NCI-H187 treated with DMSO at 0.1 percent for 48 hours (cell line): ENCODE results near the gene DCTN5.
"Not testable (repeated sequence)": the region's sequence is repeated elsewhere in the genome, so short reads cannot be mapped to it uniquely, and the experiment has no call there.

Experiments
- DNase-seq: peaks from one replicate; lab custom pipeline; 2025; lab: John Stamatoyannopoulos, UW

DCTN5 gene

DNA sequence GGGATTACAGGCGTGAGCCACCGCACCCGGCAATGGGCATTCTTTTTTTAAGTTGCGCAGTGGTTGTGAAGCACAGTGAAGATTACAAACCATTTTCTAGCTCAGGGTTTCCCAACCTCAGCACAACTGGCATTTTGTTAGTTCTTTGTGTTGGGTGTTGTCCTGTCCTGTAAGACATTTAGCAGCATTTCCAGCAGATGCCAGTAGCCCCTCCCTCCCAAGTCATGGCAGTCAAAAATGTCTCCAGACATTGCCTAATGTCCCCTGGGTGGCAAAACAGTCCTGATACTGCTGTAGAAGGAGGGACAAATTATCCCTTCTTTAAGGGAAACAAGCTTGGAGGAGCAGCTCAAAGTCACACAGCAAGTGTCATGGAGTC is 53.0 kb downstream of the DCTN5 start:
- no peak for DNase-seq

DNA sequence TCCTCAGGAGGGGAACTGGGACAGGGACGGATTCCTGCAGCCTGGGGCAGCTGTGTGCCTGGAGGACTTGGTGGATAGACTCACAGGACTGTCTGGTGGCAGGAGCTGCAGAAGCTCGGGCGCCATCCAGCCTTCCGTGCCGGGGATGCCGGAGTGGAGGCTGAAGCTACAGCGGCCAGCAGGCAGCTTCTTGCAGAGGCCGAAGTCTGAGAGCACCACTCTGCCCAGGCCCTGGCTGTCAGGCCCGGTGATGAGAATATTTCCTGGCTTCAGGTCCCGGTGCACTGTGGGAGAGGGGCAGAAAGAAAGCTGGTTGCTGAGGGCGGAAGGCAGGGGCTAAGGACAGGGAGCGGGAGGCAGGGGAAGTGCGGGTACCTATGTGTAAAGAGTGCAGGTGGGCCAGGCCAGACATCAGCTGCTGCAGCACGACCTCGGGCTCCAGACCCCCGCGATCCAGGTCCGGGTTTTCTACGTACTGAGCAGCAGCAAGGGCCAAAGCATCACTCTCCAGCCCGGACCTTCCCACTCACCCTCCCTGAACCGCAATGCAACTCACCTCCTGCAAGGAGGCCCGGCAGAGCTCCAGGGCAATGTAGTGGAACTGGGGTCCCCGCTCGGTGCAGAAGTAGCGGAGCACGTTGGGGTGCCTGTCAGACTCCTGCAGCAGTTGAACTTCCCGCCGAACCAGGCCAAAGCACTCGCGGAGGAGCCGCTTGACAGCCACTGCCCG is 53.5 kb downstream of the DCTN5 start:
- no peak for DNase-seq

DNA sequence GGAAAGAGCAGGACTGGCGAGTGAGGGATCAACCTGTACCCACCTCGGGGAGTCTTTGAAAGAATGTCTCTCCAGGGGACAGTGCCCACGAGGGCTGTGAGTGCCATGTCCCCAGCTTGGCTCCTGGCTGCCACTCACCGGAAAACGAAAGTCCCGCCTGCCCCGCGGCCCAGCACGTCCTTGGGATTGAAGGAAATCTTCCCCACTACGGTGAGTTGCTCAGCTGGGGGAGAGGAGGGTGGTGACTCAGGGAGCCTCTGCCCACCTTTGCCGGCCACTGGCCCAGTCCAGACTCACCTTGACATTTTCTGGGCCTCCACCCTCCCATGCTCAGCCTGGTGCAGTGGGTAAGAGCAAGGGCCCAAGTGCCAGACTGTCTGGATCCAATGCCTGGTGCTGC is 54.5 kb downstream of the DCTN5 start:
- no peak for DNase-seq

DNA sequence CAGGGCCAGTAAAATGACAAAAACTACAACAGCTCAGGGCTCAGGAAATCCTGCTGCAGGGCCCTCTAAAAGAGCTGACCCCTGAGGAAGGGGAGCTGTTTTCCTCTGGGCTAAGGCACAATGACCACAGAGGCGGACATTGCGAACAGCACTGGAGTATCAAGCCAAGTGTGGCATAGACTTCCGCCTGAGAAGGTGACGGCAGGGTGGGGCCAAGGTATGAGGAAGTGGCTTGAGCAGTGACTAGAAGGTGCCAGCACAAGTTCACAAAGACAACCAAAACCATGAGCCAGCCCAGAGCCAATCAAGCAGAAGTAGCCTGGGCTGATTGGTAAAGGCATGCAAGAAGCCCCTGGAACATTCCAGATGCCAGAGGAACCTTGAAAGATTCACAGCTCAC is 57.8 kb downstream of the DCTN5 start:
- DNase-seq, result no peak

DNA sequence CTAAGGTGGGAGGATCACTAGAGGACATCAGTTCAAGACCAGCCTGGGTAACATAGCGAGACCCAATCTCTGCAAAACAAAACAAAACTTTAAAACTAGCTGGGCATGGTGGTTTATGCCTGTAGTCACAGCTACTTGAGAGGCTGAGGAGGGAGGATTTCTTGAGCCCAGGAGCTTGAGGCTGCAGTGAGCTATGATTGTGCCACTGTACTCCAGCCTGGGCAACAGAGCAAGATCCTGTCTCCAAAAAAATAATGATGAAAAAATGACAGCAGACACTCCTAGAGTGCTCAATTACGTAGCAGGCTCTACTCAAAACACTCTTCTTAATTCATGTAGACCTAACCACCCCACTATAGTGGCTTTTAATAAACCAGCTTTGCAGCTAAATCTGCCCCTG is 58.8 kb downstream of the DCTN5 start:
- DNase-seq, result no peak

DNA sequence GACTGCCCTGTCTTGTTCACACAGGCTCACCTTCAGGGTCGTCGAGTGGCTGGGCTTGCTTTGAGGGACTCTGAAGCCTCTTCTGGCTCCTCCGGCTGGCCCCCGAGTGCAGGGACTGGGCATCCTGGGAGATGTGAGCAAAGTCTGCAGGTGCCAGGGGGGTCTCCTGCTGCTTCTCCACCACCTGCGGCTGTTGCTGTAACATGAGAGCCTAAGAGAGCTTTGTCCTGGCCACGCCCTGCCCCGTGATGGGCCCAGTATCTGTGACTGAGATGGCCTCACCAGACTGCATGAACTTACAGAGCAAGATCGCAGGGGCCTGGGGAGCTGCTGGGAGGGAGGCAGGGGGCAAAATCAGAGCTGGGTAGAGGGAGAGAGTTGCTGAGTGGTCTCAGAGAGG is 59.2 kb downstream of the DCTN5 start:
- no peak for DNase-seq

DNA sequence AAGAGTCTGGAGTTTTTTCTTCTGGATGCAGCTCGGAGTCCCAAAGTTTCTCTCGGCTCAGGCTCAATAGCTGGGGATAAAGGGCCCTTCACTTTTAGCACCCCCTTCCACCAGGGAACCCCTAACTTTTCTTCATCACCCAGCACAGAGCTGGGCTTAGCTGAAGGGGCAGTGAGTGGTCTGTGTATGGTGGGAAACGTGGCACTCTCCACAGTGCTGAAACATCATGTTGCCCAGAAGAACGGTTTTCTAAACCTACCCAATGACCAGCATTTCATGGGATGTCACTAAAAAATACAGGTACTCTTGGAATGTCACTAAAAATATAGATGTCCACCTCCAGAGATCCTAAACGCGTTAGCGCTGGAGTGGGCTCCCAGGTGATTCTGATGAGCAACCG is 59.8 kb downstream of the DCTN5 start:
- DNase-seq, result no peak

DNA sequence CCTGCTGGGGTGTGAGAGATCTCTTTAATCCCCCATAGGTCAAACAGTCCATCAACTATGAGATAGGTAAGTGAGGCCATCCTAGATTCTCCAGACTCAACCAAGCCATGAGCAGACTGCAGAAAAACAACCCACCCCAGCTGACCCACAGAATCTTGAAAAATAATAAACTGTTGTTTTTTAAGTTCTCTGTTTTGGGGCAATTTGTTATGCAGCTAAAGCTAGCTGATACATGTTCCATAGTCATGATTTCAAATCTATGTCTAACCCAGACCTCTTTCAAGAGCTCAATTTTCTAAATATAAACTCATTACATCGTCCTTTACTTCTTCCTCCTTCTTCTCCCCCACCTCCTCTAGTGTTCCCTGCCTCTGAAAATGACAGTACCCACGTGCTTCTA is 61.7 kb downstream of the DCTN5 start:
- DNase-seq, result no peak

DNA sequence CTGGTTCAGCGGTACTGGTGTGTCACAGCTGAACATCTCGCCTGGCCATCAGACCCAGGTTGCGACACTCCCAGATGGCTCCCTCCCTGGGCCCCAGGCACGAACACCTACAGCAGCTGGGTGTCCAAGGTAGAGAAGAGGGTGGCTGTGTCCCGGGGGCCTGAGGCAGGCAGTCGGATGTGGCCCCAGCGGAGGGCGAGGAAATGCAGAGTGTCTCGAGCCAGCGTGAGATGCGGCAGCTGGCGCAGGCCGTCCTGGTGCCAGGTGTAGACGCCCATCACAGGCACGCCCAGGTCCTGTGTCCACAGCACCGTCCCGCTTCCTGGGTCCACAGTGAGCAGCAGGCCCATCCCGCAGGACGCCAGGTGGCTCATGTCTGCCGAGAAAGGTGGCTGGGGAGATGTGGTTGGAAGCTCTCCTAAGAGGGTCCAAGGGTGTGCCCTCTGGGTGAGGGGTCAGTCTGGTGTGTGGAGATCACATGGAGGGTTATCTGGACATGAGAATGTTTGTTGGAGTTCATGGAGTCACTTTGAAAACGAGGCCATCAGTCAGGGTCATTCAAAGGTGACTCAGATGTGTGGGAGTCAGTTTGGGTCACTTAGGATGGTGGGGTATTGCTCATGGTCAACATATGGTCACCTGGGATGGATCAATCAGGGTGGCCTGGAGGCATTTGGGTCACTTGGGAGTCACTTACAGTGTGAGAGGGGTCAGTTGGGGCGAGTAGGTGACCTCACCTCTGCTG is 63.7 kb downstream of the DCTN5 start:
- DNase-seq, result no peak

DNA sequence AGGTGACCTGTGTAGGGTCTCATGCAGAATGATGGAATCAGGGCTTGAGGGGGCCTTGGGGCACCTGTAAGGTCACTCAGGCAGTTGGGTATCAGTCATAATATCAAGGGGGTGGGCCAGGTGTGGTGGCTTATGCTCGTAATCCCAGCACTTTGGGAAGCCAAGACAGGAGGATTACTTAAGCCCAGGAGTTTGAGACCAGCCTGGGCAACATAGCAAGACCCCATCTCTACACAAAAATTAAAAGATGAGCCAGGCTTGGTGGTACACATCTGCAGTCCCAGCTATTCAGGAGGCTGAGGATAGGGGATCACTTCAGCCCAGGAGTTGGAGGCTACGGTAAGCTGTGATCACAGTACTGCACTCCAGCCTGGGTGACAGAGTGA is 64.2 kb downstream of the DCTN5 start:
- DNase-seq, result no peak

DNA sequence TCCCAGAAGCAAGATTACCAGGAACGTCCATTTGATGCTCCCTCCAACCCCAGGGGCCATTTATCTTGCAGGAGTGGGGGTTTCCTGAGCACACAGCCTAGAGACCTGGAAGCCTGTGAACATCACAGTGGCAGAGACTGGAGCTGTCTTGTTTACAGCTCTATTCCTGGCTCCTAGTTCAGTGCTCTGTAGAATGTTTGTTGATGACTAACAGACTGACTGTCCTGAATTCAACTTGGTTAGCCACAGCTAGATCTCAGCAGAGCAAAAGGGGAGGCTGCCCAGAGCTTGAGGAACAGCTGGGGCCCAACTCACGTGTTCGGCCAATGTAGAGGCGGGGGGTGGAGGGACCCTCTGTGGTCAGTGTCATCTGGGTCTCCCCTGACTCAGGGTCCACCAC is 65.2 kb downstream of the DCTN5 start:
- DNase-seq, result no peak

DNA sequence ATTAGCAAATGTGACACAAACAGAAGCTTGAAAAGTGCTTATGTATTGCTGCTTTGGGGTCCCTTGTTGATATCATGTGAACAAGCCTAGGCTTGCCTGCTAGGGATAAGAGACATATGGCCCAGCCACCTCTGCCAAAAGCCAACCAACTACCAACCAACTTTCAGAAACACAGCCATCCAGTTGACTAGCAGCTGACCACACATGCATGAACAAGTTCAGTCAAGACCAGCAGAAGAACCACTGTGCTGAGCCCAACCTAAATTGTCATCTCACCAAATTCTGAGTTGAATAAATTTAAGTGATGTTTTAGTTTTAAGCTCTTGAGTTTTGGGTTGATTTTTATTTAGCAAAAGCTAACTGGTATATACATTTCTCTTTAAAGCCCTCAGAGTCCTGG is 68.3 kb downstream of the DCTN5 start:
- no peak for DNase-seq

DNA sequence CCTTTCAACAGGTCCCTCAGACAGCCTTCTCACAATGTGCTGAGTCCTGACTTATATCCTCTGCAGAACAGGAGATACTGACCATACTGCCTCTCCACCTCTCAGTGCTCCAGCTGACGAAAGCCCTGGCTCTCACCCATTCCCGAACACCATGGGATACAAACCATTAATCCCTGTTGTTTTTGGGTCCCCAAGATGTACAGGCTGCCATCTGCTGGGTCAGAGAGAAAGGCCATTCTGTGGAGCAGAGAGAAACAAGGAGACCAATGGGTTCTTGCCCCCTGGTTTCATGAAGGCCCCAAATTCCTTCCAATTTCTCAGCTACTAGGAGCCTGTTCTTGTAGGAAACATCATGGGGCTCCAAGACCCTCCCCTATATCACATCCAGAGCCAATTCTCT is 68.7 kb downstream of the DCTN5 start:
- no peak for DNase-seq

DNA sequence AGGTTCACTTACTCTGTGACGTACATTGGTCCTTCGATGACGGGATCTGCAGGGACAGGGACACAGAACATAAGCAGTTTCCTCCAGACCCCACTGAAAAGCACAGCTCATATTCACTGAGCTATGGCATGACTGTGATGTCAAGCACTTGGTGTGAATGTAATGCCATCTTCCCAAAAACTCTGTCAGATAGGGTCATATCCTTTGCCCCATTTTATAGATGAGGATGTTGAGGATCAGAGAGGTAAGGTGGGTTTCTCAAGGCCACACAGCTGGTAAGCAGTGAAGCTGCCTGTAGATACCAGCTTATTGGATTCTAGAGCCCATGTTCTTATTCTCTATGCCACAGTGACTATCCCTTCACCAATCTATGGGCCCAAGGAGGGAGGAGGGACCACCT is 69.2 kb downstream of the DCTN5 start:
- DNase-seq, result no peak

DNA sequence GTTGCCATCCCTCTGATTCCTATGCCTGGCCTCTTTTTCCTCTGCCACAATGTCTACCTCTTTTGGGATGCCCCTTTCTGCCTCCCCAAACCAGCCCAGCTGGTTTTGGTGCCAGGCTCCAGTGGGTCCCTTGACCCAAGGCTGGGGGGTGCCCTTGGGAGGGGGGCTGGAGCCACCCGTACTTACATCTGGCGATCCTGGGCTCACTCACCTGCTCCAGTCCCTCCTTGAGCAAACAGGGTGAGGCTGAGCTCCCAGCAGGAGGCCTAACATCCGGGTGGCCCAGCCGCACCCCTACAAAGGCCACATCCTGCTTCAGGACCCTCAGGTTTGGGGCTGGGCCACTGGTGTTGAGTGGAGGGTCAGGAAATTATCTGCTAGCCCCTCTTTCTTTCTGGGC is 70.5 kb downstream of the DCTN5 start:
- DNase-seq, result no peak

DNA sequence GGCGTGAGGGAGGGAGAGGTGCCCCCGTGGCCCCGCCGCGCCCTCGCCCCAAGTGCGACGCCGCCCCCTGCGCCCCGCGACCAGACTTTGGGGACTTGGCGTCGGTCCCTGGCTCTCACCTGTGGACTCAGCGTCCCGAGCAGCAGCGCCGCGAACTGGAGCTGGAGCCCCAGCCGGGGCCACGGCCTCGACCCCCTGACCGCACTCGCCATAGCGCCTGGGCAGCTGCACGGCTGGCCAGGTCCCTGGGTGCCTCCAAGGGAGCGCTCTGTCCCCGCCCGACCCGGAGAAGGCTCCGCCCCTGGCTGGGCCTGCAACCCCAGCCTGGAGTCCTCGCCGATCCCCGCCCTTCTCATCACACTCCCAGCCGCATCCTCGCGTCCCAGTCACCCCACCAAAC is 71.7 kb downstream of the DCTN5 start, which contains the start of gene ERN2:
ERN2 (minus strand) TSS at position 247 of the 400 bp plus-strand sequence; CDS start at position 212, 35 bp downstream.
- no peak for DNase-seq

DNA sequence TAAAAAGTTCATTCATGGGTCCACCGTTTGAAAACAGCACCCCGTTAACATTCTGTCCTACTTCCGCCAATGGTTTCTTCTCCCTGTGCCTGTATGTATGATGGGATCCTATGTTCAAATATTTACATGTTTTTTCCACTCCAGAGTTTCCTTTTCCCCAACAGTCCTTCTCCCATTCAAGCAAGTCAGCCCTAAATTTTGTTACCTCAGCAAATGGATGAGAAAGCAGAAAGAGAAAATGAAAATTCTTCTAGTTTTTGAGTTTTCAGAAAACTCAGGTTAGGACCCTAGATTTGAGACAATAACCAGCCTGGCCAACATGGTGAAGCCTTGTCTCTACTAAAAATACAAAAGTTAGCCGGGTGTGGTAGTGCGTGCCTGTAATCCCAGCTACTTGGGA is 75.2 kb downstream of the DCTN5 start:
- DNase-seq, result no peak

DNA sequence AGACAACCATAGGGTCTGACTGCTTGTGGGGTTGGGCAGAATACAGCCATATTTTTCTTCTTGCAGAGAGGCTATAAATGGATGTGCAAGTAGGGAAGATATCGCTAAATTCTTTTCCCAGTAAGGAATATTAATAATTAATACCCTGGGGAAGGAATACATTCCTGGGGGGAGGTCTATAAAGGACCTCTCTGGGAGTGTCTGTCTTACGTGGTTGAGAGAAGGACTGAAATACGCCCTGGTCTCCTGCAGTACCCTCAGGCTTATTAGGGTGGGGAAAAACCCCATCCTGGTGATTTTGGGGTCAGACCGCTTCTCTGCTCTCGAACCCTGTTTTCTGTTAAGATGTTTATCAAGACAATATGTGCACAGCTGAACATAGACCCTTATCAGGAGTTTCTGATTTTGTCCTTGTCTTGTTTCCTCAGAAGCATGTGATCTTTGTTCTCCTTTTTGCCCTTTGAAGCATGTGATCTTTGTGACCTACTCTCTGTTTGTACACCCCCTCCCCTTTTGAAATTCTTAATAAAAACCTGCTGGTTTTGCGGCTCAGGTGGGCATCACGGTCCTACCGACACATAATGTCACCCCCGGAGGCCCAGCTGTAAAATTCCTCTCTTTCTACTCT is 81.5 kb downstream of the DCTN5 start:
- not testable (repeated sequence) for DNase-seq

DNA sequence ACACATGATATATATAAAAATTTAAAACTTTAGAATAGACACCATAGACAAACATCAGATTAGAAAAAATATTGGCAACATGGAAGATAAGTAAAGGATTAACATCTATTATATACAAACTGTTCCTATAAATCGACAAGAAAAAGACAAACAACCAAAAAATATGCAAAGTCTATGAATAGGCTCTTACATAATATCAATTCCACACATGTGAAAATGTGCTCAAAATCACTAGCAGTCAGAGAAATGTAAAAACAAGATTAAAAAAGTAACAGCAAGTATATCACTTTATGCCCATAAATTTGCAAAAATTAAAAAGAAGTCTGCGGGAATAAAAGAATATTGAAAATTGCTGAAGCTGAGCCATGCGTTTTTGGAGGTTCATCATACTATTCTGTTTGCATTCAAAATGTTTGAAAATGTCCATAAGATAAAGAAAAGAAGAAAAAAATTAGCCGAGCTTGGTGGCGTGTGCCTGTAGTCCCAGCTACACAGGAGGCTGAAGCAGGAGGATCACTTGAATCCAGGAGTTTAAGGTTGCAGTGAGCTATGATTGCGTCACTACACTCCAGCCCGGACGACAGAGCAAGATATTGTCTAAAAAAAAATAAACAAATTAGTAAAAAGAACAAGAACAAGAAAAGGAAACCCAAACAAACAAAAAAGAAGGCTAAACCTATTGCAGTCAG is 83.0 kb downstream of the DCTN5 start:
- DNase-seq, result no peak

DNA sequence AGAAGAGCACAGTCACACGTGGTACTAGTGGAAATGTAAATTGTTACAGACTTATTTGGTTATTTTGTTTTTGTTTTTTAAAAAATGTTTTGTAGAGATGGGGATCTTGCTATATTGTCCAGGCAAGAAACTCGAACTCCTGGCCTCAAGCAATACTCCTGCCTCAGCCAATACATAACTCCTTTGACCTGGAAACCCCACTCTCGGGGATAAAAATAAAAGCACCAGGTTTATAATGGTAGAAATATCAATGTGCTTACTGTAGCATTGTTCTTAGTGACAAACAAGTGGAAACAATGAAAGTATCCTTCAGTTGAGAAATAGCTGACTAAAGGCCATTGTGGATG is 83.5 kb downstream of the DCTN5 start:
- no peak for DNase-seq

DNA sequence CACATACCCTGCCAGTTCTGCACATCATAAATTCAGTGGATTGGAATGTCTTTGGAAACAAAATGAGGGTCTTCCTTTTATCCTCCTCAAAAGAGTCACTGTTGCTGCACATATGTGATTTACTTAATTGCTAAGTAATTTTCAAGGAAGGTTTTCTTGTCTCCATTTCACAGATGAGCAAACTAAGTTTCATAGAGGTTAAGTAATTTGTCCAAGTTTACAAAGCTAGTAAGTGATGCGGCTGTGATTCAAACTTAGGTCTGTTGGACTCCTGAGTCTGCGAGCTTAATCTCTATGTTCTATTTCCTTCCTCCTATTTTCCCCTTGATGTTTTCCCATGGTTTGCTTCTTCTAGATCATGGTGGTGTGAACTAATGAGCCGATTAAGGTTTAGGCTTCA is 85.4 kb downstream of the DCTN5 start:
- DNase-seq, result no peak
